Measurements from ENCODE around the gene CRIM1.
A peak's percentile ranks its signal among the peaks of the same experiment; 100 is the strongest.

The CRIM1 gene

GRCh38 chr2:36458106-36458505 lies 102.5 kb downstream of the CRIM1 start:
- TF ChIP-seq ZFX (IDR thresholded peaks at IDR 0.05) (no peak), CTCF (conservative IDR thresholded peaks at IDR 0.05) (no peak)
- H3K27ac ChIP-seq, result no peak overlapping the region

- TF ChIP-seq ZFX (IDR thresholded peaks at IDR 0.05) (no peak), CTCF (conservative IDR thresholded peaks at IDR 0.05) (peak; percentile 57)
- no peak overlapping the region for H3K27ac ChIP-seq
These were observed 104.2 kb downstream of the CRIM1 start for GRCh38 chr2:36459725-36460137.

DNA sequence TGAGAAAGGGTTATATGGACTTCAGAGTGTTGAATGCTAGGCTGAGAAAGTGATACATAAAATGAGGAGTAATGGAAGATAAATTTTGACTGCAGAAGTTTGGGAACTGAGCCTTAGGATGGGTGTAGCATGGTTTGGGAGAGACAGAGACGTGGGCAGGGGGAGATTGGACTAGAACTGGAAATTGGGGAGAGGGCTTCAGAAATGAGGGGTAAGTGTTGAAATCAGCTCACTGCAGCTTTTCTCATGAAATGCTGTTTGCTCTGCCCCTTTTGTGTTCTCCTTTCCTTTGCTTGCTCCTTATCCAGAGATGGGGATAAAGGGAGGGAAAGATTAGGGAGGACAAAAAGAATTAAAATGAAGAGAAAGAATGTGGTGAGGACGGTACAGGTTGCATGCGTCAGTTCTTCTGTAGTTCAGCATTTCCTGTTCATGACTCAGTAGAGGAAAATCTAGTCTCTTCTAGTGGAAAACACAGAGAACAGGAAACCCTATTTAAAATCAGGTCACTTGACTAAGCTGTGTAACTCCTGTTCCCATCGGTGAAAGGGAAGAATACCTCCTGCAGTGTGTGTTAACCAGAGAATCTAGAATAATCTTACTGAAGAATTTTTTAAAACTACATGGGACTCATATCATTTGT lies 105.6 kb downstream of the CRIM1 start:
- TF ChIP-seq CTCF (conservative IDR thresholded peaks at IDR 0.05) (no peak), ZFX (IDR thresholded peaks at IDR 0.05) (no peak)

DNA sequence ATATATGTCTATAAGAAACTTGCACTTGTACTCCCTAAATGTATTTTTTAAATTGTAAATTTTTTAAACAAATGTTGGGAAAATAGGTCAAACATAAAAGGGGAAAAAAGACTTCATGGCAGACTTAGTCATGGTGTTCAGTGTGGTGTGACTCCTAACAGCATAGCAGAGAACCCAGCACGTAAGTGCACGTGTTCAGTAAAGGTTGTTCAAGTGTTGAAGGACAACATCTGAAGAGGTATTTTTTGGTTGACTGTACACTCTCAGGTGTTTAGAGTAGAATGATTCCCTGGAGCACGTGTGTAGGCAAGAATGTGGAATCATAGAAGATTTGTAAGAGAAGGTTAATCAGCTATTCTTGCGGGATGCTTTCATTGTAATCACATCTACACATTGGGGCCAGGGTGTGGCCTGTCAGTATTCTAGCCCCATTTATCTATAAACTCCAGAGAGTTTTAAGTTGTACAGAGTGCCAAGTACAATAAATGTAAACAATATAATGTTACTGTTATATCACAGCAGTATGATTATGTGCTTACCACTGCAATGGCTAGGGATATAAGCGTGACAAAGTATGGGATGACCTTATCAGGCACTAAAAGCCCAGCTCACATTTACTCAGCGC lies 106.8 kb downstream of the CRIM1 start:
- H3K27ac ChIP-seq, result no peak overlapping the region

More for the DNA sequence above, 105.6 kb downstream of the CRIM1 start:
- no peak overlapping the region for H3K27ac ChIP-seq

GRCh38 chr2:36463365-36463764 lies 107.8 kb downstream of the CRIM1 start:
- TF ChIP-seq ZFX (IDR thresholded peaks at IDR 0.05), result no peak
- no peak for TF ChIP-seq CTCF (conservative IDR thresholded peaks at IDR 0.05)
- H3K27ac ChIP-seq, result no peak overlapping the region

More for the DNA sequence above, 106.8 kb downstream of the CRIM1 start:
- TF ChIP-seq CTCF (conservative IDR thresholded peaks at IDR 0.05) (no peak), ZFX (IDR thresholded peaks at IDR 0.05) (no peak)

GRCh38 chr2:36464006-36464721 lies 108.6 kb downstream of the CRIM1 start:
- no peak overlapping the region for H3K27ac ChIP-seq
- TF ChIP-seq ZFX (IDR thresholded peaks at IDR 0.05) (no peak), CTCF (conservative IDR thresholded peaks at IDR 0.05) (no peak)

DNA sequence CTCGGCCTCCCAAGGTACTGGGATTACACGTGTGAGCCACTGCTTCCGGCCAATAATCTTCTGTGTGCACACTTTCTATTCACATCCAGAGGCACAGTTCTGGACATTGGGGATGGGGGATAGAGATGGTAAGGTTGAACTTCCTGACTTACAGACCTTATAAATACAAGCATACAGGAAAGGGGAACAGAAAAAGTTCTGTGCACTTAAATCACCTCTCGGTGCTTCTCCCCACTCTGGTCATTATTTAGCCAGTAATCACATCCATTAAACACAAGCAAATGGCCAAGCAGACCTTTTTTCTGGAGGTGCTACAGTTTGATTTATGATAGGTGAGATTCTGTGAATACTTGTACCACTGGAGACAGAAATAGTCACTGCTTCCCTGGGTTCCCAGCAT lies 110.6 kb downstream of the CRIM1 start:
- H3K27ac ChIP-seq, result no peak overlapping the region
- TF ChIP-seq CTCF (conservative IDR thresholded peaks at IDR 0.05) (no peak), ZFX (IDR thresholded peaks at IDR 0.05) (no peak)

All from C4-2B (cell line).